ENCODE measurements around the gene HIRA. TPM values are rescaled to one million over a fixed set of nuclear protein-coding genes. Genes with fewer than 3 reads are reported as not detected.

HIRA gene
- polyA plus RNA-seq, 1 donor from 2014 or later = 38.1 TPM

GRCh38 chr22:19386248-19386647 lies 45.3 kb downstream of the HIRA start:
- Histone ChIP-seq H3F3A (ENCODE audit: insufficient read depth, low read length, poor library complexity, severe bottlenecking) (no peaks in the 10 kb centered on the region), H3K4me2 (ENCODE audit: low read length) (no peak overlapping the region), H3K79me2 (replicated peaks; ENCODE audit: insufficient read depth, low read length) (no peaks in the 10 kb centered on the region), H3K9me3 (ENCODE audit: low read length) (no peaks in the 10 kb centered on the region), H3K27ac (ENCODE audit: low read length) (no peak overlapping the region), H3K27me3 (ENCODE audit: insufficient read depth, low read depth, low read length) (no peaks in the 10 kb centered on the region), H3K9ac (ENCODE audit: low read length) (no peak overlapping the region), H3K4me3 (ENCODE audit: low read length) (no peak overlapping the region), H2AFZ (ENCODE audit: low read depth, low read length) (no peak overlapping the region), H4K20me1 (ENCODE audit: insufficient read depth) (no peaks in the 10 kb centered on the region), H3K36me3 (ENCODE audit: insufficient read depth, low read length) (peaks cover 29% of the 10 kb centered on the region), H3K9me2 (ENCODE audit: insufficient read depth, low read length) (no peaks in the 10 kb centered on the region)
- TF ChIP-seq MXI1 (conservative IDR thresholded peaks at IDR 0.05; ENCODE audit: poor library complexity, severe bottlenecking) (no peak), SMC3 (conservative IDR thresholded peaks at IDR 0.05; ENCODE audit: poor library complexity) (no peak), REST (IDR thresholded peaks at IDR 0.05; ENCODE audit: borderline replicate concordance) (no peak)

DNA sequence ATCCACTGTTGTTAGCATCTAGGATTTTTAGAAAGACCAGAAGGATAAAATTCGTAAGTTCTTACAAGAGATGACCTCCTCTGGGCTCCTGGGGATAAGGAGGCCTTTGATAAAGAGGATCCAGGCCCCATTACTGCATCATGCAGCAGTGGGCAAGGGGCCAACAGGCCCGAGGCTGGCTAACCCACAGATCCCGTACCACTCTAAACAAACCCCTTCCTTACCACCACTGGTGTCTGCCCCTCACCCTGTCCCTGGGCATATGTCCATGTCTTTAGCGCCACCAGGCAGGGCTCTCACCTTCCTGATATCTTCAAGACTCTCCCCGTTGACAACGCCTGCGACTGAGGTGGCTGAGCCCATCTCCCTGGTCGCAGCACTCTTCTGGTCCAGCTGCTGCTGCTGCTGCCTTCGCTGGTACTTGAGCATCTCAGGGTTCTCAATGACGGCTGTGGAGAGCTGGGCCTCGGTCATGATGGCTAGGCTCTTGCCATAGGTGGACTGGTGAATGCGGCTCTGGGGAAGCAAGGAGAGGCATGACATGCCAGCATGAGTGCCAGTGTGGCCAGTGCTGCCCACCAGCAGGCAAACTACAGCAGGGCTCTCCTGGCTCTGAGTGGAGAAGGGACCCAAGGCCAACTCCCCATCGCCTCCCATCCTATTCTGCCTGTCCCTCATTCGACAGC lies 46.2 kb downstream of the HIRA start:
- Histone ChIP-seq H2AFZ (ENCODE audit: low read depth, low read length) (no peak overlapping the region), H3K27ac (ENCODE audit: low read length) (no peak overlapping the region), H3K4me3 (ENCODE audit: low read length) (no peak overlapping the region), H3K27me3 (ENCODE audit: insufficient read depth, low read depth, low read length) (no peaks in the 10 kb centered on the region), H3K9me2 (ENCODE audit: insufficient read depth, low read length) (no peaks in the 10 kb centered on the region), H4K20me1 (ENCODE audit: insufficient read depth) (no peaks in the 10 kb centered on the region), H3F3A (ENCODE audit: insufficient read depth, low read length, poor library complexity, severe bottlenecking) (no peaks in the 10 kb centered on the region), H3K9me3 (ENCODE audit: low read length) (no peaks in the 10 kb centered on the region), H3K79me2 (replicated peaks; ENCODE audit: insufficient read depth, low read length) (no peaks in the 10 kb centered on the region), H3K9ac (ENCODE audit: low read length) (no peak overlapping the region), H3K36me3 (ENCODE audit: insufficient read depth, low read length) (peaks cover 29% of the 10 kb centered on the region), H3K4me2 (ENCODE audit: low read length) (no peak overlapping the region)
- TF ChIP-seq SMC3 (conservative IDR thresholded peaks at IDR 0.05; ENCODE audit: poor library complexity) (no peak), EZH2 (IDR thresholded peaks at IDR 0.05; ENCODE audit: borderline replicate concordance, insufficient read depth, low read length, poor library complexity, severe bottlenecking) (no peak), CTCF (IDR thresholded peaks at IDR 0.05; ENCODE audit: poor library complexity, severe bottlenecking) (no peak), RAD21 (conservative IDR thresholded peaks at IDR 0.05) (no peak), EP300 (conservative IDR thresholded peaks at IDR 0.05; ENCODE audit: poor library complexity, severe bottlenecking) (no peak), TAF1 (IDR thresholded peaks at IDR 0.05; ENCODE audit: low read depth) (no peak)

All from neural cell (in vitro differentiated cells).